CD4-positive, alpha-beta T cell treated with Interleukin-6 at 100 ng/mL for 8 hours (primary cell): ENCODE measurements around the gene COPE.

Source experiments
- DNase-seq: peaks from one replicate; pipeline ENCODE4 v3.0.0-alpha.2; 2020; ENCODE audit warnings: mixed read lengths, low spot score

COPE gene

DNA sequence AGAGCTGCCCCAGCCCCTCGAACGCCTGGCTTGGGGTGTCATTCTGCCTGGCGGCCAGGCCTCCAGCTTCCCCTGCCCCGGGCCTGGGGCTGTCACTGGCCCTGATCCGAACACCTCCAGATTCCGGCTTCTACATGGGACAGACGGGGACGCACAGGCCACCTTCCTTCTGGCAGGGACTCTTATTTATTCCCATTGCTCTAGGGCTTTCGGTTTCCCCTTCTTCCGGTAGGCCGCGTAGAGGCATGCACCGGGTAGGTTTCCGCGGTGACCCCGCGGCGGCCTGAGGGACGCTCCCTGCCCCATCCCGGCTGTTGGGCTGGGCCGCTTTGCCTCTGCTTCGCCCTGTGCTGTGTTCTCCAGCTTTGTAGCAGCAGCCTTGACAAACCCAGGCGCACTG, 51.4 kb downstream of the COPE start:
- no peak for DNase-seq

DNA sequence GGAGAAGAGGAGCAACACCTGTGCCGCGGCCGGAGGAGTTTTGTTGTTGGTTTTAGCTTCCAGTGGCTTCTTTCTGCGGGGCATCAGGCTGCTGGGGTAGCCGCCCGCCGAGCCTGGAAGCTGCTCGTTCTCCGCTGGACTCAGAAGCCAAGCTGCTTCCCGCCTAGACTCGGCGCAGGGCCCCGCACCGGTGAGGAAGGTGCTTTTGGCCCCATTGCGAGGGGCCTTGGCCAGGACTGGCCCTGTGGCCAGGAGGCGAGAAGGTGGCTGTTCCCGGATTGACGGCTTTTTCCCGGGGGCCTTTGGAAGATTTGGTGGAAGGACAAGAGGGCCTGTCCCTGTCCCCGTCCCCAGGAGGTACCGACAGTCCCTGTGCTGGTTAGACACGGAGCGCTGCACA, 52.0 kb downstream of the COPE start:
- no peak for DNase-seq

DNA sequence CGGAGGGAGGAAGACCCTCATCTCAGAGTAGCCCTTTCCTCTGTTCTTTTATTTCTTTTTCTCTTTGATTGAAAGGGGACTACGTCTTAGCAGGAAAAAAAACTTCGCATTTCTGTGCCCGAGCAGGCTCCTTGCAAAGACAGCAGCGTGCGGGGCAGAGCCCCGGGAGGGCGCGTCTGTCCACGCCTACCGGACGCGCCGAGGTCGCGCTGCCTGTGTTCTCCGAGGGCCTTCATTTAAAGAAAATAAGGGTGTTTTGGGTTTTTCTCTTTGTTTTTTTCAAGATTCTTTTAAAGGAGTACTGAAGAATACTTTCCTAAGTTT, 52.4 kb downstream of the COPE start:
- no peak for DNase-seq

DNA sequence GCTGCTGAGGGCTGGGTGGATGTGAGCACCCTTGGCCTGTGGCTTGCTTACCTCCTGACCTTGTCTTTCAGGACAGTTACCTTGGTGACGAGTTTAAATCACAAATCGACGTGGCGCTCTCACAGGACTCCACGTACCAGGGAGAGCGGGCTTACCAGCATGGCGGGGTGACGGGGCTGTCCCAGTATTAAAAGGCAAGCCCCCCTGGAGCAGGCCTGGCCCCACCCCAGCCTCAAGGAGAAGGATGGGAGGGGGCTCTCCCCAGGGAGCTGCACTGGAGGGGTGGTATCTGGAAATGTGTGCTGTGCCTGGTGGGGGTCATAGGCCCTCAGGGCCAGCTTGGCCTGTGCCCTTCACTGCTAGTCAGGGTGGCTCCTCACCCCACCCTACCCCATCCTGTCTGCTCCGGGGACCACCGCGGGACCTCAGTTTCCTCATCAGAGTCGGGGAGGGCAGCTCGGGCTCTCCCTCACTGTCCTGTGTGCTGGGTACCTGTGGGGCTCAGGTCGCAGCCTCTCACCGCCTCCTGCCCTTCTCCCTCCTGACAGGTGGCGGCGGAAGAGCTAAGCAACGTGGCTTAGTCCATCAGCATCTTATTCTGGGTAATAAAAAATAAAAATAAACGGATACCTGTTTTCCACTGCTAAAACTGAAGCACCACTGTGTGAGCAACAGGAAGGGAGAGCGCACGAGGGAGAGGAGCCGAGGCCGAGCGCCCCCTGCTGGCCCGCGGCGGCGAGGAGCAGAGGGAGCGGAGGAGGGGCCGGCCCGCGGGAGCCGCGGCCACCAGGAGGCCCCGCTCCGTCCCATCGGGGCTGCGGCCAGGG, 53.0 kb downstream of the COPE start:
- DNase-seq, result peak; percentile 53

DNA sequence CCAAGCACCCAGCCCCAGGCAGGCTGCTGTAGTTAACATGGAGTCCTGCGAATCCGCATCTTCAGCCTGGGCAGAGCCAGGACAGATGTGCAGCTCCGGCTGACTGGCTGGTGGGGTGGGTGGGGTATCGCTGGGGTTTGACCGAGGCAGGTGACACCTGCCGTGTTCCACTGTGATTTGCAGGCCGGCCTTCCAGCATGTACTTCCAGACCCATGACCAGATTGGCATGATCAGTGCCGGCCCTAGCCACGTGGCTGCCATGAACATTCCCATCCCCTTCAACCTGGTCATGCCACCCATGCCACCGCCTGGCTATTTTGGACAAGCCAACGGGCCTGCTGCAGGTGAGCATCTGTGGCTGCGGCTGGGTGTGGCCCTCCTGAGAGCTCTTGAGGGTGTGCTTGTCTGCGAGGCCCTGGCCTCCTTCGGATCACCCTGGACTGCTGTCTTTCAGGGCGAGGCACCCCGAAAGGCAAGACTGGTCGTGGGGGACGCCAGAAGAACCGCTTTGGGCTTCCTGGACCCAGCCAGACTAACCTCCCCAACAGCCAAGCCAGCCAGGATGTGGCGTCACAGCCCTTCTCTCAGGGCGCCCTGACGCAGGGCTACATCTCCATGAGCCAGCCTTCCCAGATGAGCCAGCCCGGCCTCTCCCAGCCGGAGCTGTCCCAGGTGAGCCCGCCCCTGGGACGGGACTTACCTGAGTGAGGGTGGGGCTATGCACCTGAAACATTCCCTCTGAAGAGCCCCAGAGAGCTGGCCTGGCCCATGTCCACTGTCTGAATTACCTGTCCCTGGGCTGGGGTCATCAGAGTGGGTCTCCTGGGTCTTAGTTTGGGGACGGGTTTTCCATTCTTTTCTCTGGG, 53.8 kb downstream of the COPE start:
- DNase-seq, result no peak

DNA sequence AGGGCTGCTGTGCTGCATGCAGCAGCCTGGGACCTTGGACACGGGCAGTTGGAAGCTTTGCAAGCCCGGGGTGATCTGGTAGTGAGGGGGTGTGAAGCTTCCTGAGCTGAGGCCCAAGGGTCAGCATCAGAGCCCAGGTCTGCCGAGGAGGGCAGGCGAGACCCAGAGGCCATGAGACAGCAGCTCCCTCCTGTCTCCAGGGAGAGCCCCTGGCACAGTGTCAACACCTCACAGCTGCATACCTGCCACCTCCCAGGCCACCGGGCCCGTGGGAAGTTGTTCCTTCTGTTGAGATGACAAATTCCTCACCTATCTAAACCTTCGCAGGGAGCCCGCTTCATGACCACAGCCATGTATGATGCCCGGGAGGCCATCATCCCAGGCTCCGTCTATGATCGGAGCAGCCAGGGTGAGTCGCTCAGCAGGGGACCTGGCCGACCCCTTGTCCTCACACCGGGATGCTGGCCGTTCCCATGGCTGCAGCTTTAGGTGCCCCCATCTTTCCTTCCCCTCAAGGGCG, 55.3 kb downstream of the COPE start:
- DNase-seq, result no peak

DNA sequence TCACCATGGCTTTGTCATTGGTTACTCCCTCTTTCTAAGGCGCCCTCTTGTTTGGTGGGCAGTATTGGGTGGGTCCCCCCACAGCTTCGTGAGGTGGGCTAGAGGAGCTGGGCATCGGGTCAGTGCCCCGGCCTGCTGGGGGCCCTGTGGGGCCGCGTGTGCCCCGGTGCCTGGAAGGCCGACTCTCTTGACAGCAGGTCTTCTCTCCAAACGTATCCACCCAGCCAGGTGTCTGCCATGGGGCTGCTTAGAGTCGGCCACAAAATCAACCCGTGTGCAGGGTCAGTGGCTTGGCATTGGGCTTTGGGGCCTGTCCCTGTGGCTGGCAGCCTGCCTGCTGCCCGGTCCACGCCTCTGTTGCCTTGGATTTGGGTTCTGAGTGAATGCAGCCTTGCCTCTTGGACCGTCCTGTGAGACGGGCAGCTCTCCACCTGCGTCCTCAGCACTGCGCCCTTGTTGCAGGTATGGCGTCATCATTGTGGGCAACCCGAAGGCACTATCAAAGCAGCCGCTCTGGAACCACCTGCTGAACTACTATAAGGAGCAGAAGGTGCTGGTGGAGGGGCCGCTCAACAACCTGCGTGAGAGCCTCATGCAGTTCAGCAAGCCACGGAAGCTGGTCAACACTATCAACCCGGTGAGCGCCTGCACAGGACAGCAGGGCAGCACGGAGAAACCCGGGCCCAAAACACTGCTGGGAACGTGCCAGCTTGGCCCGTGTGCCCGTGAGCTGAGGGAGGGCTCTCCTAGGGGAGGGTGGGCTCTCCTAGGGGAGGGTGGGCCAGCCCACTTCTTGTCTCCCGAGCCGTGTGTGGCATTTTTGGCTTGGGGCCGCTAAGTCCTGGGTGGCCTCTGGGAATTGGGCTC, 56.0 kb downstream of the COPE start:
- DNase-seq, result no peak

DNA sequence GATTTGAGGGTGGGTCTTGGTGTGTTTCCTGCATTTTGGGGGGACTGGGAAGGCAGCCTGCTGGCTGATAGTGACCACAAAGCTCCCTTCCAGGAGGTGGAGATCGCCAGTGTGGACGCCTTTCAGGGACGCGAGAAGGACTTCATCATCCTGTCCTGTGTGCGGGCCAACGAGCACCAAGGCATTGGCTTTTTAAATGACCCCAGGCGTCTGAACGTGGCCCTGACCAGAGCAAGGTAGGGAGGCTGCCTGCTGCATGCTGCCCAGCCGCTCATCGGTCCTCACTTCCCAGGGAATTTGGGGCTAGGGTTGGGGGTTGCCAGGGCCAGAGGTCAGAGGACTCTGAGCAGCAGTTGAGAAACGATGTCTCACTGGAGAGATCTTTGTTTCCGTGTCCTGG, 57.3 kb downstream of the COPE start:
- DNase-seq, result no peak

DNA sequence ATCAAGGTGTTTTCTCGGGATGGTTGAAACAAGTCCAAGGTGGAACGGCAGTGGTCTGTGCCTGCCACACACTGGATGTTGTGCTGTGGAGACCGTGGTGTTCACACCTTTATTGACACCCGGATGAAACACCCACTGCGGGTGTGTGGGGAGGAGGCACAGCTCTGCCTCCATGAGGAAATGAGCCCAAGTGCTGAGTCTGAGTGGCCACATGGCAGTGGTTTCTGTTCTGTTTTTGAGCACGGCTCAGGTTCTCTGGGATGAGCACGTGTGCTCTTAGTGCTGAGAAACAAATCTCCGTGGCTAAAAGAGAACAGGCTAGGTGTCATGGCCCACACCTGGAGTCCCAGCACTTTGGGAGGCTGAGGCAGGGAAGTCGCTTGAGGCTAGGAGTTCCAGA, 58.0 kb downstream of the COPE start:
- DNase-seq, result no peak

DNA sequence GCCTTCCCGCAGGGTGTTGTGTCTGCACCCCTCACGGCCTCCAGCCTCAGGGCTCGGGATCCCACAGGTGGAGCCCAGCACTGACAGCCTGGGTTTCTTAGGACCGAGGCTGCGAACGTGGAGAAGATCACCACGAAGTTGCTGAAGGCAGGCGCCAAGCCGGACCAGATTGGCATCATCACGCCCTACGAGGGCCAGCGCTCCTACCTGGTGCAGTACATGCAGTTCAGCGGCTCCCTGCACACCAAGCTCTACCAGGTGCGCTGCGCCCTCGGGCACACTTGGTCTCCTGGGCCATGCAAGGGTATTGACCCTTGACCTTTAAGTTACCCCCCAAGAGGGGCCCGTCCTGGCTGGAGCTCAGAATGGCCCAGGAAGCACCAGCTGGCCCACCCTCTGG, 58.5 kb downstream of the COPE start:
- no peak for DNase-seq

DNA sequence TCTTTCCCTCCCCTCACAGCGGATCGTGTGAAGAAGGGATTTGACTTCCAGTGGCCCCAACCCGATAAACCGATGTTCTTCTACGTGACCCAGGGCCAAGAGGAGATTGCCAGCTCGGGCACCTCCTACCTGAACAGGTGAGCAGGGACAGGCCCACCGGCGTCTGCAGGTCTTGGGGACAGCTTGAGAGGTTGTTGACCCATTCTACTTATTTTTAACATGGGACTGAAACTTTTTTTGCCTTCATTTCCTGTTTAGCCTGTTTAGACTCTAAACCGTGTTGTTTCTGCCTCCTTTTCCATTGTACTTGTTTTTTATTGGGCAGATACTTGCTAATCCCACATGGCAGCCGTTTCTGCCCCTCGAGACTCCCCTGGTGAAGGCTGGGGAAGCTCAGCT, 58.9 kb downstream of the COPE start:
- no peak for DNase-seq

DNA sequence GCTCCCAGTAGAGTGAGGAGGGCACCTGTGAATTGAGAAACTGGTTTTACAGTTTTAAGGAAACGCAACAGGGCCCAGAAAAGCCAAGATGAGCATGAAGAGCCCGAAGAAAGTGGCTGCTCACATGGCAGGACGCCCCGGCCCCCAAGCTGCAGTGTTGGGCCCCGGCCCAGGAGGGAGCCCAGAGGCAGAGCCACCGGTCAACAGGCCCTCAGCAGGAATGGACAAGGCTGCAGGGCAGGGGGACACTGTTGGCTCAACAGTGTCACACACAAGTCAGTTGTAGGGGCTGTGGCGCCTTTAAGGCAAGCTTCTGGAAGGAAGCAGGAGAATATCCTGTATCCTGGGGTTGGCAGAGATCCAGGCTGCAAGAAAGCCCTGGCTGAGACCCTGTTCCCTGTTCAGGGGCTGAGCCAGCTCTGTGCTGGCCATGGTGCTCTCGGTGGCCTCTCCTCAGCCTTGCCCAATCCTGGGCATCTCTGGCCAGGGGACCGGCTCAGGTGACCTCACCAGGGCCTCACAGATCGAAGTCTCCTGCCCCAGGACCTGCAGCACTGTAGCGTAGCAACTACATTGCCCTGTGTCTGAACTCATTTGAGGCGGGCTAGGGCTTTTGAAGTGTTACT, 59.4 kb downstream of the COPE start:
- no peak for DNase-seq

DNA sequence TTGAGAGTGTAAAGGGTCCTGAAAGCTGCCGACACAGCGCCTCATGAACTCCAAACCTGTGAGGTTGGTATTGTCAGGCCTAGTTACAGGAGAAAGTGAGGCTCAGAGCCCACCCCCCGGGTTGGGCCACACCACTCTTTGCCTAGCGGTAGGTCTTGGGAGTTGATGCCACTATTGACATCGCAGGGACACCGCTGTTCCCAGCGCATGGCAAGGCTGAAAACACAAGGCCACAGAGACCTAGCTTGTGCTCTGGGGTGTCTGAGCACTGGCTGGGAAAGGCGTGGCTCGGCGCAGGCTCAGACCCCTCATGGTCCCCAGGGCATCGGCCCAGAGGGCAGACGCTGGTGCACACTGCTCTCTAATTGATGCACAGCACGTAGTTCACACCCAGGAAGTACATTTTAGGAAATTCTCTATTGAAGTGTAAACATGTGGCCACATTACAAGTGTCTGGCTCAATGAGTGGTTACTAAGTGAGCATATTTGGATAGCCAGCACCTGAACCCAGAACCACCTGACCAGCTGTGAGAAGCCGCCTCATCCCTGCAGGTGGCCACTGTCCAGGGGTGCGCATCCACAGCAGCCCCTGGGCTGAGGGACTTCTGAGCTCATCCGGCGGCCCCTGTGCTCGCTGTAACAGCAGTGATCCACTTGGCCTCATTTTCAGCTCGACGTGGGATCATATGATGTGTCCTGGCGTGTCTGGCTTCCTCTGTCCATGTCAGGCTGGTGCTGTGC, 60.1 kb downstream of the COPE start:
- DNase-seq, result no peak

DNA sequence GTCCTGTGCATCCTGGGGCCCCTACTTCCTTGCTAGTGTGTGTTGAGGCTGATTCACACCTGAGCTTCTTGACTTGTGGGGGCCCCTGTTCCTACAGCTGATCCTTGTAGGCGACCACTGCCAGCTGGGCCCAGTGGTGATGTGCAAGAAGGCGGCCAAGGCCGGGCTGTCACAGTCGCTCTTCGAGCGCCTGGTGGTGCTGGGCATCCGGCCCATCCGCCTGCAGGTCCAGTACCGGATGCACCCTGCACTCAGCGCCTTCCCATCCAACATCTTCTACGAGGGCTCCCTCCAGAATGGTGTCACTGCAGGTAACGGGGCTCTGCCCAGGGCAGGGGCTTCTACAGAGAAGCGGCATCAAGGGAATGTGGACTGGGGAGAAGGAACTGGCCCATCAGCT, 62.0 kb downstream of the COPE start:
- no peak for DNase-seq

DNA sequence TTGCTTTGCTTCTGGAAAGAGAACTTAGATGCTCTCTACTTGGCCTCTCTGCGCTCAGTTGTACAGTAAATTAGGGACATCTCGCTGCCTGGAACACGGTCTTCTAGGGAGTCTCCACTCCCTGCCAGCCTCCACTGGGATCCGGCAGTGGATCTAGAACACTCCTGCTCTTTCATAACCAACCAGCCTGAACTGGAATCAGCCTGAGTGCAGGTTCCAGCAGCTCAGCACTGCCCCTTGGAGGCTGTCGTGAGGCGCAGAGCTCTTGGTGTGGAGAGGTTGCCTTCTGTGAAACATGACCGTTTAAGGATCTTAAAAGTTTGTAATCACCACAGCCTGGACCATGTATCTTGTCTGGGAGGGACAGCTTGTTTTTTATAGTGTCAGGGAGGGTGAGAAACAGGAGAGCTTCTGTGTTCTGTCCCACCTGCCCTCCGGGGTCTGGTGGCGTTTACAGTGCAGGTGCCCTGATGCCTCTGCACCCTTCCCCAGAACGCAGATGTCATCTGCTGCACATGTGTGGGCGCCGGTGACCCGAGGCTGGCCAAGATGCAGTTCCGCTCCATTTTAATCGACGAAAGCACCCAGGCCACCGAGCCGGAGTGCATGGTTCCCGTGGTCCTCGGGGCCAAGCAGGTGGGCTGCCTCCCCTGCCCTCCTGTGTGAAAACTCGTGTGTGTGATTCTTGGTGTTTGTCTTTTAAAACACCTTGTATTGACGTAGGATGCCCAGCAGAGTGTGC, 62.6 kb downstream of the COPE start:
- DNase-seq, result no peak

DNA sequence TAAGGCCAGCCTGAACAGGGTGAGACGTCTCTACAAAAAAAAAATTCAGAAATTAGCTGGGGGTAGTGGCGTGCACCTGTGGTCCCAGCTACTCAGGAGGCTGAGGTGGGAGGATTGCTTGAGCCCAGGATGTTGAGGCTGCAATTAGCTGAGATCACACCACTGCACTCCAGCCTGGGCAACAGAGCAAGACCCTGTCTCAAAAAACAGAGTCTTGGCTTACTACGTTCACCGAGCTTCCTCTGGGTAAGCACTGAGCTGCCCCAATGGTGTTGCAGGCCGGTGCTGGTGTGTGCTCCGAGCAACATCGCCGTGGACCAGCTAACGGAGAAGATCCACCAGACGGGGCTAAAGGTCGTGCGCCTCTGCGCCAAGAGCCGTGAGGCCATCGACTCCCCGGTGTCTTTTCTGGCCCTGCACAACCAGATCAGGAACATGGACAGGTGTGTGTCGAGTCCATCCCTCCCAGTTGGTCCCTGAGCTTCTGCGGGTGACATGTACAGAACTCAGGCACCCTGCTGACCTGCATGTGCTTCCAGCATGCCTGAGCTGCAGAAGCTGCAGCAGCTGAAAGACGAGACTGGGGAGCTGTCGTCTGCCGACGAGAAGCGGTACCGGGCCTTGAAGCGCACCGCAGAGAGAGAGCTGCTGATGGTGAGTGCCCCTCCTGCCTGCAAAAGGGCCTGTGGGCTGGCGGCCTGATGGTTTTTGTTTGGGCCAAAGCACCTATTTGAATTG, 63.4 kb downstream of the COPE start:
- no peak for DNase-seq

DNA sequence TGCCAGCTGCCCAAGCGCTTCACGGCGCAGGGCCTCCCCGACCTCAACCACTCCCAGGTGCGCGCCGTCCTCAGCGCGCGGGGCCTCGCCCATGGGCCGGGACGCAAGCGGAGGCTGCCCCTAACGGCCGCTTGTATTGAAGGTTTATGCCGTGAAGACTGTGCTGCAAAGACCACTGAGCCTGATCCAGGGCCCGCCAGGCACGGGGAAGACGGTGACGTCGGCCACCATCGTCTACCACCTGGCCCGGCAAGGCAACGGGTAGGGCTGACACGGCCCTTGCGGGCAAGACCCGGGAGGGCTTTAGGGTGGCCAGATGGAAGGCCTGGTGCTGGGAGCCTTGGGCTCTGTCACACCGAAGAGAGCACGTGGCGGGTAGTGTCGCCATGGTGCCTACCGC, 64.2 kb downstream of the COPE start:
- DNase-seq, result no peak

DNA sequence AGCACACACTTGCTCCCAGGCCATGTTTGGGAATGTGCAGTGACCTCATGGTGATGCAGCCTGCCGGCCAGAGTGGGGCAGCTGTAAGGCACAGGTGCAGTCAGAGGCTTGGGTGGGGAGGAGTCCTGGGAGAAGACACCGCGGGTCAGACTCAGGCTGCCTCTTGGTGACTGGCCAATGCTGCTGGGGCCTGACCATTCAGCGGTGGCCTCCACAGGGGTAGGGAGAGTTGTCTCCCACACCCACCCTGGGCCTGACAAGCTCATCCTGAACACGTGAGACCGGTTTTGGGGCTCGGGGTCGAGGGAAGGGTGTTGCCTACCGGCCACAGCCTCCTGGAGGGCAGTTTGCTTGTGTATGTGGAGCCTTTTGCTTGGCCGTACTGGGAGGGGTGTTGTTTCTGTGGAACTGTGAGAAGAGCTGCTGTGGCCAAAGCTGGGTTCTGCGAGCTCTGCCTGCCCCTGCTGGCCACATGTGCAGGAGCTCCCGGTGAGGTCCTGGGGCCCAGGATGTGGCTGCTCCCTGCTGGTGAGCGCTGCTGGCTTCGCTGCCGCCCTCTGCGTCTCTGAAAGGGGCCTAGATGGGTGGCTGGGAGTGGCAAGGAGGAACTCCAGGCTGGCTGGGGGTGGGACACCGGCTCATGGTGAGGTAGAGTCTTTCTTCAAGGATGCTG, 65.3 kb downstream of the COPE start:
- no peak for DNase-seq

DNA sequence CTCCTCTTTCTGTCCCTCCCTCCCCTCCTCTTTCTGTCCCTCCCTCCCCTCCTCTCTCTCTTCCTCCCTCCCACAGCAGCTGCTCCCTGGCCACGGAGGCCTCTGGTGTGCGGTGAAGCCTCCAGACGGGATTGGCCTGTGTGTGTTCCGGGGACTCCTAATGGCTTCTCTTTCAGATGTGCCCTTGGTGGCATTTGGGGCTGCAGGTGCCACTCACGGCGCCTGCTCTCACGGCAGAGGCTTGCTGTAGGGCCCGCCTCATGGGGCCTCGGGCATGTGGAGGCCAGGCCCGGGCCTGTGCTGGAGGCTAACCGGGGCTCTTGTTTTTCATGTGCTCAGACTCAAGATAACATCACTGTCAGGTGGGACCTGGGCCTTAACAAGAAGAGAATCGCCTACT, 66.5 kb downstream of the COPE start:
- DNase-seq, result no peak
